GM21423 (cell line): Measurements from ENCODE around the gene TPSD1.
"Not testable (repeated sequence)": the region's sequence is repeated elsewhere in the genome, so short reads cannot be mapped to it uniquely, and the experiment has no call there.

Experiments
- ATAC-seq: cut with Tn5 transposase; IDR thresholded peaks from one replicate; pipeline ENCODE4 v1.9.1; 2021; ENCODE audit warnings: mild to moderate bottlenecking, moderate library complexity; ENCODE audit not compliant: unreplicated experiment

TPSD1 gene

DNA sequence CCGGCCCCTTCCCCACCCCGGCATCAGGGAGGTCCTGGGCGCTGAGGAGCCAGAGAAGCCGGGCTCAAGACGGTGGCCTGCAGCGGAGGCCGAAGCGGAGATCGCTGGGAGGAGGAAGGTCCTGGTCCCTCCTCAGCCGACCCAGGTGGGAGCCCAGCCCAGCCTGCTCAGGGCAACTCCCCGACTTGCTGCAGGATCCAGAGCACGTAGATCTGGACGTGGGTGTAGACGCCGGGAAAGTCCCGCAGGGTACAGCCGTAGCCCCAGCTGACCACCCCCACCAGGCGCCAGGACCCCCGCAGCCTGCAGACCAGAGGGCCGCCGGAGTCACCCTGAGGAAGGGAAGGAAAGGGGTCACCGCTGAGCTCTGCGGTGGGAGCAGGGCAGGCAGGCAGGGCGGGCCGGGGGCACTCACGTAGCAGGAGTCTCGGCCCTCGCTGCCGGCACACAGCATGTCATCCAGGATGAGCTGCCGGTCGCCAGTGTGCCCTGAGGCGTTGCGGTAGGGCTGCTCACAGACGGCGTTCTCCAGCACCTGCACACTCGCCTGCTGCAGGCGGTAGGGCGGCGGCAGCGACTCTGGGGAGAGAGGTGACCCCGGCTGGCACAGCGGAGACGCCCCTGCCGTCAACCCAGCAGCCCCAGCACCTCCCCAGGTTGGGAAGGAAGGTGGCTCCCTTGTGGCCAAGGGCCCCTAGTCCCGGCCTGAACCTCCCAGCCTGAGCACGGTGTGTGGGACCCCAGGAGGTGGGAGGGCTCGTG, 5.4 kb downstream of the TPSD1 start:
- no peak for ATAC-seq

DNA sequence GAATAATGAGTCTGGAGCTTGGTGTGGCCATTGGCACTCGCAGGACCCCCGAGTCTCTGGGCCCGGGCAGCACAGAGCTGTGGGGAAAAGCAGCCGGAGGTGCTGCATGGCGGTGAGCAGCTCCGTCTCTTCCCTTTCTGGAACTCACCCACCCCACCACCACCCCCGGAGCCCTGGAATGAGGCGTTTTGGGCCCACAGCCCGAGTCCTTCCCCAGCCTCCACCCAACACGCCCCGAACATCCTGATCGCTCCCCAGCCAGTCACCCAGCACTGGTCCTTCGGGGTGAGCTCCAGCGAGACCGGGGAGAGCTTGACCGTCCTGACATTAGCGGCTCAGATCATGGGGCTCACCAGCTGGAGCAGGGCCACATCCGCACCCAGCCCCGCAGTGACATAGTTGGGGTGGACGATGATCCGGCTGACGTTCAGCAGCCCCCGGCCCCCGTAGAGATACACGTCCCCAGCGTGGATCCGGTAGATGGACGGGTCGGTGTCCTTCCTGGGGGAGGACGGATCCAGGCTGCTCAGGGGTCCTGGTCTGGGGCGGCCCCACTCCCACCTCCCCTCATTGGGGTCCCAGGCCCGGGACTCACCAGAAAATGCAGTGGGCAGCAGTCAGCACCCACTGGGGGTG, 6.5 kb downstream of the TPSD1 start:
- ATAC-seq = no peak

DNA sequence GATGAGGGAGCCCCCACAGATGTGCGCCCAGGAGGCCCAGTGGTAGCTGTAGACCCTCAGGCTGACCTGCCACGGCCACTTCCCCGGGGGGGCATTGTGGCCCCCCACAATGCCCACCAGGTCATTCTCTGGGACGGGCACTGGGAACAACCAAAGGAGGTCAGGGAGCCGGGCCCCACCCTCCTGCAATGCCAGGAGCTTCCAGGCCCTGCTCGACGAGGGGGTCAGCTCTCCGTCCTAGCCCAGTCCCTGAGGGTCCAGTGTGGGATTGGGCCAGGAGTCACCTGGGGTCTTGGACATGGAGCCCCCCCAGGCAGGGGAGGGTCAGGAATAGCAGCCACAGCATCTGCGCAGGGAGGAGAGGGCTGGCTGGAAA, 7.0 kb downstream of the TPSD1 start:
- no peak for ATAC-seq

GRCh38 chr16:1263591-1264344, 7.9 kb downstream of the TPSD1 start:
- no peak for ATAC-seq

GRCh38 chr16:1264345-1265089, 8.6 kb downstream of the TPSD1 start:
- ATAC-seq = no peak

GRCh38 chr16:1265090-1265630, 9.3 kb downstream of the TPSD1 start:
- no peak for ATAC-seq

DNA sequence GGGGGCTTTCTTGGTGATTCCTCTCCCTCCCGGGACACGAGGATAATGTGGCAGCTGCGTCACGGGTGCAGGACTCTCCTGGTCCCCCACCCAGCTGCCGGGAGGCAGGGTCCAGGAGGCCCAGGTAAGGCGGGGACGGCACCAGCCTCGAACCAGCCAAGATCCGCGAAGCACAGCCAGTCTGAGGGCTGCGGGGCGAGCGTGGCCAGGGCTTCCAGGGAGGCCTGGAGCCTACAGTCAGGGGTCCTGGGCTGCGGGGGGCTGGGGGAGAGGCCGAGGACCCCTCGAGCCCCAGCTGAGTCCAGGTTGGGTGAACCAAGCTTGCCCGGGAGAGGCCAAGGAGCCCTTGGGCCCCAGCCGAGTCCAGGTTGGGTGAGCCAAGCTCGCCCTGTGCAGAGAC, 10.0 kb downstream of the TPSD1 start:
- ATAC-seq = no peak

GRCh38 chr16:1269418-1269817, 13.5 kb downstream of the TPSD1 start:
- ATAC-seq = not testable (repeated sequence)

- no peak for ATAC-seq
These were observed 15.5 kb downstream of the TPSD1 start for GRCh38 chr16:1271380-1271723.

GRCh38 chr16:1271724-1272413, 16.0 kb downstream of the TPSD1 start:
- not testable (repeated sequence) for ATAC-seq

DNA sequence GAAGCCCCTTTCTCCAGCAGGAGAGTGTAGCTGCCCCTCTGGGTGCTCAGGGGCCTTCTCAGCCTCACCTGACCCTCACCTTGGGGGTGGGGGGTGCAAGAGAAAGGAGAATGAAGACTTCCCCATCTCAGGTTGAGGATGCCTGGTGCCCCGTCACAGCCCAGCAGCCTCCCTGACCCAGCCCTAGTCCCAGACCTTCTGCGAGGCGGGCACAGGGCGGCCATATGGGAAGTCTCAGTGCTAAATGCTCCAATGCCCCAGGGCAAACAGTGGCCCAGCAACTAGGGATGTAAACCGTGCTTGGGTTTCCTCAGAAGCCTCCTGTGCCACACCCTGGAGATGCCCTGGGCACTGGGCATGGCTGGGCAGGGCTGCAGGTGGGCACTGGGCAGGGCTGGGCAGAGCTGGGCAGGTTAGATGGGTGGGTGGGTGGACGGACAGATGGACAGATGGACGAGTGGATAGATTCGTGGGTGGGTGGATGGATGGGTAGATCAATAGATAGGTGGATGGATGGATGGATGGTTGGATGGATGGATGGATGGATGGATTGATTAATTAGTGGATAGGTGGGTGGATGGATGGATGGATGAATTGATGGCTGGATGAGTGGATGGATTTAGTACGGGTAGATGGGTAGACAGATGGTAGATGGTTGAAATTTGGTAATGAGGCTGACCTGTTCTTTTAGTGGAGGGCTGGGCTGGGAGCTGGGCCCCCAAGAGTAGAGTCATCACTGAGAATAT, 16.8 kb downstream of the TPSD1 start:
- ATAC-seq = no peak

GRCh38 chr16:1273816-1274215, 17.9 kb downstream of the TPSD1 start:
- ATAC-seq = no peak

- ATAC-seq = no peak
These were observed 18.9 kb downstream of the TPSD1 start for GRCh38 chr16:1274767-1275166.

- ATAC-seq = no peak
These were observed 20.1 kb downstream of the TPSD1 start for GRCh38 chr16:1275791-1276579.

DNA sequence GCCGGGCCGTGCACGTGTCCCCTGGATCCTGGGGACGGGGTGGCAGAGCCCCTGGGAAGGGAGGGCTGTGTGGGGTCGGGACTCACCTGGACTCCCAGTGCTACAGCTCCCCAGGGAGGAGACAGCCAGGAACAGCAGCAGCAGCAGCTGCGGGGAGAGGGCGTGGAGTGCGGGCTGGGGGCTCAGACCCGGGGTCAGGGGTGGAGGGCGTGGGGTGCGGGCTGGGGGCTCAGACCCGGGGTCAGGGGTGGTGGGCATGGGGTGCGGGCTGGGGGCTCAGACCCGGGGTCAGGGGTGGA, 20.7 kb downstream of the TPSD1 start:
- ATAC-seq = no peak

DNA sequence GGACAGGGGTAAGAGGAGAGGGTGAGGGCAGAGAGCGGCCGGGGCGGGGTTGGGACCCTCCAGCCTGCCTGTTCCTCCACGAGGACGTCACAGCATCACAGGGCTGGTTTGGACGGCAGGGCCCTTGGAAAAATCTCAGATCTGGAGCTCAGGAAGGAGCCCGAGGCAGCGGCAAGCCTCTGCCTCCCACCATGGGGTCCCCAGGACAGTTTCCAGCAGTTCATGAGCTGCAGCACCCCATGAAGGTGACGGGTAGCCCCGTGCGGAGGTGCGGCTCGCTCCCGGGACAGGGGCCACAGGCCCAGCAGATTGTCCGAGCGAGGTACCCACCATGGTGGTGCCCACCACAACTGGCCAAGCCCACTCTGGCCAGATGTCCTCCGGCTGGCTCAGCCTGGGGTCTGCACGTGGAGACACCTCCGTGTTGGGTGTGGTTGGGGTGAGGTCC, 21.3 kb downstream of the TPSD1 start:
- no peak for ATAC-seq

GRCh38 chr16:1277617-1278282, 21.9 kb downstream of the TPSD1 start:
- ATAC-seq = no peak

DNA sequence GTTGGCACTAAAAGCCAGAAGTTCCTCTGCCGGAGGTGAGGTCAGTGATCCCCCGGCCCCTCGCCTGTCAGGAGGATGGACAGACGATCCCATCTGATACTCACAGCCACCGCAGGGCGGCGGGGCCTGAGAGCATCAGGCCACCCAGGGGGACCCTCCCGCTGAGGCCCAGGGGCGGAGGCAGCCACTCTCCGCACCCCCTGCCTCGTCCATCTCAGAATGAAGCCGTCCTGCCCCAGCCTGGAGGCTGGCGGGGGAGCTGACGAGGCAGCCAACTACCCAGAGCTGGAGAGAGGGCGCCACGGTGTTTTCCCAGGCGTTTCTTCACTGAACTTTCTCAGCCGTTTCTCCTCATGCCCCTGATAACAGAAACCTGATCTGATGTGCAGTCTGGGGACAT, 22.6 kb downstream of the TPSD1 start:
- no peak for ATAC-seq
